Epidermal melanocyte (primary cell): ENCODE data around the gene ARHGAP22.

Experiments
- DNase-seq: peaks from one replicate; pipeline ENCODE4 v3.0.0; 2011; ENCODE audit warnings: low spot score; ENCODE audit not compliant: insufficient read length

The ARHGAP22 gene

GRCh38 chr10:48465860-48466521 lies 138.9 kb downstream of the ARHGAP22 start:
- DNase-seq: no peak

- DNase-seq: no peak
Observed at GRCh38 chr10:48464871-48465736, 139.8 kb downstream of the ARHGAP22 start.

- no peak for DNase-seq
Observed at GRCh38 chr10:48464121-48464870, 140.6 kb downstream of the ARHGAP22 start.

- no peak for DNase-seq
Observed at GRCh38 chr10:48463318-48464003, 141.4 kb downstream of the ARHGAP22 start.

- DNase-seq: no peak
Observed at GRCh38 chr10:48462482-48463020, 142.3 kb downstream of the ARHGAP22 start.

- no peak for DNase-seq
Observed at GRCh38 chr10:48461623-48462481, 143.0 kb downstream of the ARHGAP22 start.

DNA sequence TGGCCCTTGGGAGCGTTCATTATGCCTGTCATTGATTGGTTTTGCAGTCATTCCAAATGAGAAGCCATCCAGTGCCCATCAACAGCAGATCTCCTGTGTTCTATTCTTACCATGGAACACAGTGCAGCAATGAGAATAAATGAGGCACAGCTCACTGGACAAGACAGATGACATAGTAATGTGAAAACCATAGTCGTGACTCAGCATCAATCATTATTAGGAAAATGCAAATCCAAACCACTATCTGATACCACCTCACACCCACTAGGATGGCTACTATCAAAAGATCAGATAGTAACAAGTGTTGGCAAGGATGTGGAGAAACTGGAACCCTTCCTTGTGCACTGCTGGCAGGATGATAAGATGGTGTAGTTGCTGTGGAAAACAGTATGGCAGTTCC lies 144.7 kb downstream of the ARHGAP22 start:
- DNase-seq: no peak

- DNase-seq: no peak
Observed at GRCh38 chr10:48459270-48460150, 145.4 kb downstream of the ARHGAP22 start.

DNA sequence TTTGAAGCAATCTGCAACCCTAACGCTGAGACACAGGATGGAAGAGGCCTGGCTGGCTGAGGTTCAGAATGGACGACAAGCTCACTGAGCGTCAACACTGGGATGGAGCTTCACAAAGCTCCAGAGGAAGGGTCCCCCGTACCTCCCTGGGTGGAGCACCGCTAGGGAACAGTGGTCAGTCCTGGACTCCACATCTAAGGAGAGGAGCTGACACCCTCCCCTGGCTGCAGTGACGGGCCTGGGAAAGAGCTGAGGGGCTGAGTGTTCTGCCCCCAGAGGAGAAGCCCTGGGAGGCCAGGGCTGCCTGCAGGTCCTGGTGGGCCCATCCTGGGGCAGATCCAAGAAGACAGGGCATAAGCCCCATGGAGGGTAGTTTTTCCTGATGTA lies 146.2 kb downstream of the ARHGAP22 start:
- DNase-seq: no peak

DNA sequence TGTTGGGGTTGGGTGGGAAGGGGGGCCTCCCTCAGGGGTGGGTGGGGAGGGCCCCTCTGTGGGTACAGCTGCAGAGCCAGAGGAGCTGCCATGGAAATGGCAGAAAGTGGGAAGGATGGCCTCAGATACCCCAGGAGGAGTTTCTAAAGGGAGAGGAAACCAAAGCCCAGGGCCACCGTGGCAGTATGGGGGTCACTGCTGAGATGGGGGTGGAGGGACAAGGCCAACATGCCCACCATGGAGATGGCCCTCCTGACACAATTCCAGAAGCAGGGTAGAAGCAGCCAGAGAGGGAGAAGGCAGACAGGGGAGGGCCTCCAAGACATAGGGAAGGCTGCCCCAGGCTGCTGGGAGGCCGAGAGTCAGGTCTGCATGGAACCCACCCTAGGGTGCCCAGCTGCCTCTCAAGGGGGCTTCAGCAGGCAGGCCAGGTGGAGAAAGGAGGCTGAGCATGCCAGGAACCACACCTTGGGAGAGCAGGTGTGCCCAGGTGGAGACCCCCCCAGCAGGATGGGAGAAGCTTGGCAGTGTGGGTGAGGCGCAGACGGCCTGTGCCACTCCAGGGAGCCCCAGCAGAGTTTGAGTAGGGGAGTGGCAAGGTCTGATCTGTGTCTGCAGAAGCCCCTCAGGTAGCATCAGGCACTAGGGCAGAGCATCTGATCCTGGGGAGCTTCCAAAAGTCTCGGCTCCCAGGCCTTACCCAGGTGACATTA lies 146.8 kb downstream of the ARHGAP22 start:
- no peak for DNase-seq

GRCh38 chr10:48456808-48457761 lies 147.8 kb downstream of the ARHGAP22 start:
- DNase-seq: no peak

- no peak for DNase-seq
Observed at GRCh38 chr10:48456361-48456804, 148.5 kb downstream of the ARHGAP22 start.

GRCh38 chr10:48455392-48456151 lies 149.3 kb downstream of the ARHGAP22 start:
- DNase-seq: no peak

- no peak for DNase-seq
Observed at GRCh38 chr10:48455055-48455391, 149.8 kb downstream of the ARHGAP22 start.

GRCh38 chr10:48454302-48455054 lies 150.4 kb downstream of the ARHGAP22 start:
- no peak for DNase-seq
